NCI-H2171 (cell line): ENCODE data around the gene BBC3.
"Not testable (repeated sequence)": the region's sequence is repeated elsewhere in the genome, so short reads cannot be mapped to it uniquely, and the experiment has no call there.

Experiments used
- DNase-seq: peaks from one replicate; lab custom pipeline; 2025; lab: John Stamatoyannopoulos, UW

BBC3 gene

GRCh38 chr19:47230921-47231214 is at the start of gene BBC3:
Gene BBC3 (minus strand): TSS chr19:47231199. CDS start chr19:47228431, 2,768 bp downstream.
- no peak for DNase-seq

- no peak for DNase-seq
Measured at GRCh38 chr19:47280183-47280797, 49.3 kb upstream of the BBC3 start.

DNA sequence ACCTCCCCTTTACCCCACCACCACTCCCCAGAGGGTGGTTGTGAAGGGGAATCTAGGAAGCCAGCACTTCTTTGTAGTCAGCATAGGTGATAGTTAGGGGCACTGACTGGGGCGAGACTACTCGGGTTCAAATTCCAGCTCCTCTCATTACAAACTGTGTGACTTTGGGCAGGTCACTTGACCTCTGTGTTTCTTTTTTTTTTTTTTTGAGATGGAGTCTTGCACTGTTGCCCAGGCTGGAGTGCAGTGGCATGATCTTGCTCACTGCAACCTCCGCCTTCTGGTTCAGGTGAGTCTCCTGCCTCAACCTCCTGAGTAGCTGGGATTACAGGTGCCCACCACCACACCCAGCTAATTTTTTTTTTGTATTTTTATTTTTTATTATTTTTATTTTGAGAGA is 45.5 kb upstream of the BBC3 start:
- not testable (repeated sequence) for DNase-seq

DNA sequence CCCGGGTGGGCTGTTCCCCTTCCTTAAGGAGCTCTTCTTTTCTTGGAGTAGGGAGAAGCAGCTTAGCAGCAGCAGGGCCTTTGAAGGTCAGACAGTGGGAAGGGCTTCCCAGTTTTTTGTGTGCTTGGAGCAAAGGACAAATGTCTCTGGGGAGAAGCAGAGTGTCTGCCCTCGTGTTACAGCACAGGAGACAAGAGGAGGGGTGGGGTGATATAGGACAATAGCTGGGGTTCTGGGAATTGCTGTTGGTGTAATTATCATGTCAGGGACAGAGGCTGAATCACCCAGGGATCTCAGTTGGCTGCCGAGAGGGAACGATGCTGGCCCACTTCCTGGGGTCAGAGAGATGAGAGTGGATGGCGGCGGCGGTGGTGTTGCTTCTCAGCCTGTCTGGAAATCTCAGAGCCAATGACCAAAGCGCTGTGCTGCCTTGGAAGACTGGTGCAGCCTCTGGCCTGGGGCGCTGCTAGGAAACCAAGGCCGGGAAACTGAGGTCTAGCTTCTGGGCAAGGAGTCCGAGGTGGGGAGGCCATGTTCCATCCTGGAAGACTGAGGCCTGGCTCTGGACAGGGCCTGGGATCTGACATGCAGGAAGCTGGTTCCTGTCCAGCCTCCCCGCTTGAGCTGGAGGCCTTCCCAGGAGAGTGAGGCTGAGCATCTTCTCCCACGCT is 44.9 kb upstream of the BBC3 start:
- DNase-seq = no peak

DNA sequence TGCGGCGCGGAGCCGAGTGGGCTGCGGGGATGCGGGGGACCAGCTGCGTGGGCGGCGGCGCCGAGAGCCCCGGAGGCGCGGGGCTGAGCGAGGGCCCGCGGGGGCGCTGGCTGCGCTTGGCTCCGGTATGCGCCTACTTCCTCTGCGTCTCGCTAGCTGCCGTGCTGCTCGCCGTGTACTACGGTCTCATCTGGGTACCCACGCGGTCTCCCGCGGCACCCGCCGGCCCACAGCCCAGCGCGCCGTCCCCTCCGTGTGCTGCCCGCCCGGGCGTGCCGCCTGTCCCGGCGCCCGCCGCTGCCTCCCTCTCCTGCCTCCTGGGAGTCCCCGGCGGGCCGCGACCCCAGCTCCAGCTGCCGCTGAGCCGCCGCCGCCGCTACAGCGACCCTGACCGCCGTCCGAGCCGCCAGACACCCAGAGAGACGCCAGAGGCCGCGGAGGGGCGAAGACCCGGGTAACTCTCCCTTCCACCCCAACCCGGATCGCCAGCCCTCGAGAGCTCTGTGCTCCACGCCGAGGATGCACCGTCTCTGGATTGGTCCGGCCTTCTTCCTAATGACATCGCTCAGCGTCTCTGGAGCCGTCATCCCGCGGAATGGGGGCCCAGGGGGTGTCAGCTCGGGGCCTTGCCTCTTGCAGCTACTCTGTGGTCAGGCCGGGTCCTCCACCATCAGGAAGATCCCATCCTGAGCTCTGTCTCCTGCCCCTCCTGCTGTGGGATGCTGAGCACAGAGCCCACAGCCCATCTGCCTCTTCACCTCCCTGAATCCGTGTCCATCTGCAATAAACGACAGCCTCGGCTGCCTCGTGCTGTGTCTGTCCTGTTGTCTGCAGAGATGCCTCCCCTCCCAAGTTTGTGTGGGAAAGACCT is 44.1 kb upstream of the BBC3 start:
- DNase-seq = no peak

DNA sequence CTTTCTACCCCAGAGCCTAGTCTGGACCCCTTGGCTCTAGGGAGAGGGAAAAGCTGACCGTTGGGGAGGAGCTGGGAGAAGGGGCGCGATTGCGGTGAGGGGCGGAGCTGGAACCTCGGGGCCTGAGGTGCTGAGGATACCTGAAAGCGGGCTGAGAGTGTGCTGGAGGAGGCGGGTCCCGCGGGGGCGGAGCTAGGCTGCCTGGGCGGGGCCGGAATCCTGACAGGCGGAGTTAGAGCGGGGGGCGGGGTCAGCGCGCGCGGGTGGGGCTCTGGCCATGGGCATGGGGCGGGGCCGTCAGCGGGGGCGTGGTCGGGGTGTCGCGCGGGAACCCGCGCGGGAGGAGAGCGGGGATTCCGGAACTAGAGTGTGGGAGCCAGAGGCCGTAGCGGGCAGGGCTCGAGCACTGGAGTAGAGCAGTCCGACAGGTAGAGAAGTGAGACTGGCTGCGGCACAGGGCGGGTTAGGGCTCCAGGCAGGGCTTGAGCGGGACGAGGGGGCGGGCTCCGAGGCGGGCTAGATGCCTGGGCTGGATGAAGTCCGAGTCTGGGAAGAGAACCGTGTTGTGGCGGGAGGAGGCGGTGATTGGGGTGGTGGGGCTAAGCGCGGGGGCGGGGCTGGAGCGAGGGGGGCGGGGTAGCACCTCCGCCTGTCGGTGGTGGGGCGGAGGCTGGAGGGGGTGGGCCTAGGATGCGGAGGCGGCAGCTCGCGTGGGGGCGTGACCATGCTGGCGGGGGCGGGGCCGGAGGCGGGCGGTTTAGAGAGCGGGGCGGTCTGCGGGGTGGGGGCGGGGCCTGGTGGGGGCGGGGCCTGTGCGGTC is 43.3 kb upstream of the BBC3 start, which contains the start of gene INAFM1:
INAFM1 (plus strand) TSS at position 815 of the 820 bp plus-strand sequence. CDS start 35 bp downstream, outside the sequence.
- DNase-seq = peak; percentile 88

GRCh38 chr19:47273313-47274070 is 42.5 kb upstream of the BBC3 start:
- peak; percentile 76 for DNase-seq

DNA sequence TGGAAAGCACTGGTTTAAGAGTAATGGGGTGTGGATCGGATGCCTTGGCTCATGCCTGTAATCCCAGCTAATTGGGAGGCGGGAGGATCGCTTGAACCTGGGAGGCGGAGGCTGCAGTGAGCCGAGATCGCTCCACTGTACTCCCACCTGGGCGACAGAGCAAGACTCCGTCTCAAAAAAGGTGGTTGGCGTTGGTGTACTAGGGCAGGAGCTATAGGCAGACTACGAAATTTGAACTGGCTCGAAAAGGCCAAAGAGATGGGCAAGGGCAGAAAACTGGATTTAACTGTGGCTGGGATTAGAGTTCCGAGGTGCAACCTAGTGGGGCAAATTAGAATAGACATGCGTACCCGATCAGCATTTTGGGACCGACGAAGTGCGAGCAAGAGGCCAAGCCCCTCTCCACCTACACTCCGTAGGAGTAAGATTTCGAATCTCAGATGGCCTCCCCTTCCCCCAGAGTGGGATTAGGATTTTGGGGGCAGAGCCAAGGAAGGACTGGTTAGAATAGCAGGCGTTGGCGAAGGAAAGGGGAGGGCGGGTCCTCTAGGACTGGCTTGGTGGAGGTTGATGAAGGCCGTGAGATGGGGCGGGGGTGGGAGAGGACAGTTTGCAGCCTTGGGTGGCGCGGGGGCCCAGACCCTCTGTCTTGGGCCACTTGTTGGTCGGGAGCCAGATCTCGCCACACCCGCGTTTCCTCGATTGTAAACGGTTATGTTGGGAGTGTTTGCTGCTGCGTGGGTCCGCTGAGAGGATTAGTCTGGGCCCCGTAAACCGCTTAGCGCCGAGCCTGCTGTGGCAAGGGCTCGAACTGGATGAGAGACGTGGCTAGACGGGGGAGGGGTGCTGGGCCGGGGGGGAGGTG is 41.7 kb upstream of the BBC3 start:
- DNase-seq = no peak

DNA sequence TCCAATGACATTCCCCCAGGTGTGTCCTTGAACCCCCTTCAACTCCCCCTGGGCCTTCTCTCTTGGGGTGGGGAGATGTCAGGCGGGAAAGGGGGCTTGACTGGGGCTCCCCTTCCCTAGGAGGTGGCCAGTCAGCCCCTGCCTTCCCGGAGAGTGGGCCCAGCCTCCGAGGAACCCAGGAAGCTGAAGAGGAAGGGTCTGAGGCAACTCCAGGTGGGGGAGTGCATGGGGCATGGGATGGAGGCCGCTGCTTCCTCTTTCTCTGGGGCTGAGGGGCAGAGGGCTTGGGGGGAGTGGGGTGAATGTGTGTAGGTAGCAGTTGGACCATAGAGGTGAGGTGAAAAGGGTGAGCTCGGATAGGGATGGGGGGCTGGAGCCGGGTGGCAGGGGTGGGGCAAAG is 41.0 kb upstream of the BBC3 start:
- DNase-seq = no peak

DNA sequence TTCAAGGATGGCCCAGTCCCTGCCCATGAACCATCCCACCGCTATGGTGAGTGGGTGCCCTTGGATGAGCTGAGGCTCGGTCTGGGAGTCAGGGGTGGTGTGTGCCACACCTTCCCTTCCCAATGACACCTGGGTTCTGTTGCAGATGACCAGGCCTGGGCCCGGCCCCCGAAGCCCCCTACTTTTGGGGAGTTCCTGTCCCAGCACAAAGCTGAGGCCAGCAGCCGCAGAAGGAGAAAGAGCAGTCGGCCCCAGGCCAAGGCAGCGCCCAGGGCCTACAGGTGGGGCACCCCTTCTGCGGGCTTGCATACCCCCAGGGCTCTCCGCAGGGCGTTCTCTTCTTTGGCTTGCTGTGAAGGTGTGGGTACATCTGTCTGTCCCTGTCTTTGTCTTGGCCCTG is 39.4 kb upstream of the BBC3 start:
- no peak for DNase-seq

- DNase-seq = no peak
Measured at GRCh38 chr19:47269596-47269995, 38.6 kb upstream of the BBC3 start.

GRCh38 chr19:47268028-47268427 is 37.0 kb upstream of the BBC3 start:
- DNase-seq = no peak

DNA sequence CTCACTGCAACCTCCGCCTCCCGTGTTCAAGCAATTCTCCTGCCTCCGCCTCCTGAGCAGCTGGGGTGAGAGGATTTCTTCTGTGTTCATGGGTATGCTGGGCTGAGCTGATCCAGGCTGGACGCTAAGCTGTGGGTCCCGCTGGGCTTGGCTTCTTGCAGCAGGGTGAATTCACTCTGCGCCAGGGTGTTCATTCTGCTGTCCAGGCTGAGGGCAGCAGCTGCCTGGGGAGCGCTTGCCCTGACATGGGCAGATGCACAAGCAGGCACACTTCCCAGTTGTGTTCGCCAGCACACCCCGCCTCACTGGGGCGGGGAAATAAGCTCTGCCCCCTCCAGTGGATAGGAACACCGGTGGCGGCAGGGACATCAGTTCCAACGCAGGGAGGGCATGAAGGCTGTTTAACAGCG is 36.4 kb upstream of the BBC3 start:
- DNase-seq = no peak

- no peak for DNase-seq
Measured at GRCh38 chr19:47266401-47266941, 35.5 kb upstream of the BBC3 start.

- DNase-seq = no peak
Measured at GRCh38 chr19:47264629-47265028, 33.6 kb upstream of the BBC3 start.

DNA sequence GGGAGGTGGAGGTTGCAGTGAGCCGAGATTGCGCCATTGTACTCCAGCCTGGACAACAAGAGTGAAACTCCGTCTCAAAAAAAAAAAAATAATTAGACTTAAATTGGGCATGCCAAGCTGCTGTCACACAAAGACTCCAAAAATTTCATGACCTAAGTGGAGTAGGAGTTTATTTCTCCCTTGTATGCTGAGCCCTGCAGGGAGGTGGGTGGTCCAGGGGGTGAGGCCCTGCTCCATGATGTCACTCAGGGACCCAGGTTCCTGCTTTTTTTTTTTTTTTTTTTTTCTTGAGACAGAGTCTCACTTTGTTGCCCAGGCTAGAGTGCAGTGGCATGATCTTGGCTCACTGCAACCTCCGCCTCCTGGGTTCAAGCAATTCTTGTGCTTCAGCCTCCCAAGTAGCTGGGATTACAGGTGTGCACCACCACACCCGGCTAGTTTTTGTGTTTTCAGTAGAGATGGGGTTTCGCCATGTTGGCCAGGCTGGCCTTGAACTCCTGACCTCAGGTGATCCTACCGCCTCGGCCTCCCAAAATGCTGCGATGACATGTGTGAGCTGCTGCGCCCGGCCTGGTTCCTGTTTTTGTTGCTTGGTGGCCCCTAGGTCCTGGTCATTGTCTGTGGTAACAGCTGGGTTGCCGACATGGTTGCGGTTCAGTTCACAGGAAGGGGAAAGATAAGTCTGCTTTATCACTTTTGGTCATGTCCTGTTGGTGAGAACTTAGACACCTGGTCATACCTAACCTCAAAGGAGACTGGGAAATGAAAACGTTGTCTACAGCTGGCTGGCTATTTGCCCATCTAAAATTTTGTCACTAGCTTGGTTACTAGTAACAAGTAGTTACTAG is 31.2 kb upstream of the BBC3 start:
- not testable (repeated sequence) for DNase-seq

GRCh38 chr19:47260476-47260875 is 29.5 kb upstream of the BBC3 start:
- DNase-seq = no peak

GRCh38 chr19:47258895-47259555 is 28.0 kb upstream of the BBC3 start:
- DNase-seq = no peak

GRCh38 chr19:47258434-47258833 is 27.4 kb upstream of the BBC3 start:
- no peak for DNase-seq
